ENCODE results near the gene ITPR2.
"Not testable (repeated sequence)": the region's sequence is repeated elsewhere in the genome, so short reads cannot be mapped to it uniquely, and the experiment has no call there.

The ITPR2 gene

DNA sequence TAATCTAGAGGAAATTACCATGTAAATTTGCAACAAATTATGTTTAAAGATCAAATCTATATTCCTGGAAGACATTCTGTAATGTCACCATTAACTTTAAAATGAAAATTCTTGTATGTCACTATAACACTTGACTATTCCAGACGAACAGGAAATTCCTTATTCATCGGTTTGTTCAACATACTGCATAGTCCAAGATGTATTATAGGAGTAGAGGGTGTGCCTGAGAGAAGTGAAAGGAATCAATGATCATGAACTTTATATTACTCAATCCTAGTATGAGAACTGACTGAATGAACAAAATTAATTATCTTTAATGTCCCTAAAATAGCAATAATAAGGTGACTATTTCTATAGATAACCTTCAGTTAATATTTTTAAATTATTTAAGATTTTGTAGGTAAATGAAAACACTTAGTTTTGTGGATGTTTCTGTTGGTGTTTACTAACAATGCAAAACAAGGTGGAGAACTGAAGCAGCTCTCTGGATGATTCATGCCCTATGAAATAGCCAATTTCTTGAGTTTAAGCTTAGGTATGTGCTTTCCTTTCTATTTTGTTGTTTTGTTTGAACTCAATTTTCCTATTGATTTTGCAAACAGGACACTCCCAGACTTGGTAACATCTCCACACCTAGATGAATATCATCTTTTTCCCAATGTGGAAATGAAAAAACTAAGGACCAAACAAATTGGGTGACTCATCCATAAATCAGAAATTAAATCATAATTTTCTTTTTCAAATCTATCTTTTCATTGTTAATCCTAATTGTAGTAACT is 18.2 kb upstream of the ITPR2 start:
- in situ Hi-C loops (cut with MboI; ENCODE audit: low sequenced_read_pairs): no loop called here

GRCh38 chr12:26848156-26848825 is 15.3 kb upstream of the ITPR2 start:
- in situ Hi-C loops (cut with MboI; ENCODE audit: low sequenced_read_pairs): no loop called here

- in situ Hi-C loops (cut with MboI; ENCODE audit: low sequenced_read_pairs): no loop called here
These were observed 14.4 kb upstream of the ITPR2 start for GRCh38 chr12:26847431-26847830.

GRCh38 chr12:26846416-26846815 is 13.4 kb upstream of the ITPR2 start:
- in situ Hi-C loops (cut with MboI; ENCODE audit: low sequenced_read_pairs): no loop called here

GRCh38 chr12:26845984-26846383 is 13.0 kb upstream of the ITPR2 start:
- in situ Hi-C loops (cut with MboI; ENCODE audit: low sequenced_read_pairs): no loop called here

DNA sequence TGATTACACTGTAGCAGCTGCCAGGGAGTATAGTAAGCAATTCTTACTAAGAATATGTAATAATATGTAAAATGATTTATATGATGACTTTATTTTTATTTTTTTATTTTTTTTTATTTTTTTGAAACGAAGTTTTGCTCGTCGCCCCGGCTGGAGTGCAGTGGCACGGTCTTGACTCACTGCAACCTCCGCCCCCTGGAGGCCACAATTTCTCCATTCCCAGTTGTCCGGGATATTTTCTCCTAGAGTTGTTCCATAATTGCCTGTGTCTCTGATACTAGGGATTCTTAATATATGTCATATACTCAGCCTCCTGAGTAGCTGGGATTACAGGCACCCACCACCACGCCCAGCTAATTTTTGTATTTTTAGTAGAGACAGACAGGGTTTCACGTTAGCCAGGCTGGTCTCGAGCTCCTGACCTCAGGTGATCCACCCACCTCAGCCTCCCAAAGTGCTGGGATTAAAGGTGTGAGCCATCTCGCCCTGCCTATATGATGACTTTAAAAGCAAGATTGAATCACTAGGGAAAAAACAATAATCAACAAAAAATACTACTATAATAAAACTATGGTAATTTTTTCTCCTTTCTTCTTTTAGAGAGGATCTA is 12.2 kb upstream of the ITPR2 start:
- in situ Hi-C loops (cut with MboI; ENCODE audit: low sequenced_read_pairs): no loop called here

DNA sequence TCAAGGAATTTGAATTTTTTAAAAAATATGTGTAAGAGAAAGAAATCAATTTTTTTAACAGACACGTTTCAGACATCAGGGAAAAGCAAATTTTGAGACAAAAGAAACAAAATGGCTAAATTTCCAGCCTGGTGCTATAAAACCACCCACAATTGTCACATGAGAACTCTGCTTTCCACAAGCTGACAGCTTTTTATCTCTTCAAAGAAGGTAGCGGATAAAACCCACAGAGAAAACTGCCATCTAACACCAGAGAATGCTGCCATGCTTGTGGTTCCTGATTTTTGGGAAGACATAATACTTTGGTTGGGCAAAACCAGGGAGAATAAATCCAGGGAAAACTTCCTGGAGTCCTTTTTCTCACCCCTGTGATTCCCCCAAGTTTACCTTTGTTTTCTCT is 10.3 kb upstream of the ITPR2 start:
- in situ Hi-C loops (cut with MboI; ENCODE audit: low sequenced_read_pairs): no loop called here

DNA sequence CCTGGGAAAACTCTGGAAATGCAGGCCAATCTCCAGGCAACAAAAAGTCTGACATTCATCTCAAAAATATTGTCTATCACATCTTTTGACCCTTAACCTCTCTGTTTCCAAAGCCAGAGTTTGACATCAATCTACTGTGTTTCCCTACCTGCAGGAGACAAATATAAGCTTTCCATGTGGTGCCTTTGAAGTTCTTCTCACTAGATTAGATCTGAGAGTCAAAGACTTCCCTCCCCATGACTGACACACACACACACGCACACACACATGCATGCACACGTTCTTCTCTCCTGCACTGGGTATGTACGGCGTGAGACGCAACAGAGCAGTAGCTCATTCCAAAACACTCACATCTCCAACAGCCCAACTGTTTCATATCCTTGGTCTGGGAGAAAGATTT is 8.1 kb upstream of the ITPR2 start:
- in situ Hi-C loops (cut with MboI; ENCODE audit: low sequenced_read_pairs): no loop called here

- in situ Hi-C loops (cut with MboI; ENCODE audit: low sequenced_read_pairs): no loop called here
These were observed 6.5 kb upstream of the ITPR2 start for GRCh38 chr12:26839512-26839911.

GRCh38 chr12:26838888-26839416 is 6.0 kb upstream of the ITPR2 start:
- in situ Hi-C loops (cut with MboI; ENCODE audit: low sequenced_read_pairs): no loop called here

DNA sequence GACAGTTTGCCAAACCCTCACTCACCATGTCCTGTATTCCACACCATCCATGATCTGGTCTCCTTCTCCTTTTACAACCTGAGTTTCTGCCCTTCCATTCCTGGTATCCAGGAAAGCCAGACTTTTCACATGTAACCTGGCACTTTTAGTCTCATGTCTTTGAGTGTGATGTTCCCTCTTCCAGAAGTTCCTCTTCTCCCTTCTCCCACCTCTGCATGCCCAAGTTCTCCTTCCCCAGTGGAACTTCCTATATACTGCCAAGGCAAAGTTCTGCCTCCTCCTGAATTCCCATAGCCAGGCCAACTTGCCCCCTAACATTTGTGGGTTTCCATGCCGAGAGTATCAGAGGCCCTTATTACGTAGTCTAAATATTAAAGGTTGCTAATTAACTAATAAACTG is 3.2 kb upstream of the ITPR2 start:
- in situ Hi-C loops (cut with MboI; ENCODE audit: low sequenced_read_pairs): no loop called here

DNA sequence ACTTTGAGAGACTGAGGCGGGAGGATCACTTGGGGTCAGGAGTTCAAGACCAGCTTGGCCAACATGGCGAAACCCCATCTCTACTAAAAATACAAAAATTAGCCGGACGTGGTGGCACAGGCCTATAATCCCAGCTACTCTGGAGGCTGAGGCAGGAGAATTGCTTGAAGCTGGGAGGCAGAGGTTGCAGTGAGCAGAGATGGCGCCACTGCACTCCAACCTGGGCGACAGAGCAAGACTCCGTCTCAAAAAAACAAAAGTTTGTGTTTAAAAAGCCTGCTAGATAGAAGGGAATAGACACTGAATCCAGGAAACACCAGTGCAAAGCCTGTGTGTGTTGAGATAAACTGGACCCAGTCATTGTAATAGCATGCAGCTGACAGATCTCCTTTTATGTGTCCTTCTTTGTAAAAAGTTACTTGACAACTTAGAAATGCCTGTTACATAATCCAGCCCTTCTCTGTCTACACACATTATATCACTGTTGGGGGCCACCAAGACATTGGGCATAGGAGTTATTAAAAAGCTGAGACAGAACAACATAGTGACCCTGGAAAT is 1.6 kb upstream of the ITPR2 start:
- in situ Hi-C loops (cut with MboI; ENCODE audit: low sequenced_read_pairs): not testable (repeated sequence)

DNA sequence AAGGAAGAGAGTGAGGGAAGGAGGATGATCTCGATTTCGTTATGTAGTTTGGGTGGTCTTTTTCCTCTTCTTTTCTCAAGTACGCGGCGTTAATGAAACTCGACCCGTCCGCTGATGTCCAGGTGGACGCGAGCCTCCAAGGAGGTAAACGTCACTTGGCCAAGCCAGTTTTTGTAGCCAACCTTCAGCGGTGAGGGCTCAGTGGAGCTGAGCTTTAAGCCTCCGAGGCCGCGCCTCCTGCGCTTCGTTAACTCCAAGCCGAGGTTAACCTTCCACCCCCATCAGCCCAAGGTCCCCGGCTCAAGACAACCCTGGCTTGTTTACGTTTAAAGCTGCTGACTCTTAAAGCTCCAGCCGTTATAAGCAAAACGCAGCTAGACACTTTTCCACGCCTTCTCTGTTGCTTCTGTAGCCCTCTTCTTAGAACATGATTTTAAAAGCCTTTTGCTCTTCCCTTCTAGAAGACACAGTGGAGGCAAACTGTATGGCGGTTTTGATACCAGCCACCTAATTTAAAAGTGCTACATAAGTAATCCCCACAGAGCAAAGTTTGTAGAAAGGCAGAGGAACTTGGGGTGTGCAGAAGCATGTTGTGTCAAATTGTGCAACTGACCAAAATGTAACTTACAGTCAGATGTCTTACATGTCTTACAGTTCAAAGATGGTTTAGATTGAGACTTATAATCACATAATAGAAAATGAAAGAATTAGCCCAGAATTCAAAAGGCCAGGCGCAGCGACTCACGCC is 923 bp upstream of the ITPR2 start:
- in situ Hi-C loops (cut with MboI; ENCODE audit: low sequenced_read_pairs): no loop called here

DNA sequence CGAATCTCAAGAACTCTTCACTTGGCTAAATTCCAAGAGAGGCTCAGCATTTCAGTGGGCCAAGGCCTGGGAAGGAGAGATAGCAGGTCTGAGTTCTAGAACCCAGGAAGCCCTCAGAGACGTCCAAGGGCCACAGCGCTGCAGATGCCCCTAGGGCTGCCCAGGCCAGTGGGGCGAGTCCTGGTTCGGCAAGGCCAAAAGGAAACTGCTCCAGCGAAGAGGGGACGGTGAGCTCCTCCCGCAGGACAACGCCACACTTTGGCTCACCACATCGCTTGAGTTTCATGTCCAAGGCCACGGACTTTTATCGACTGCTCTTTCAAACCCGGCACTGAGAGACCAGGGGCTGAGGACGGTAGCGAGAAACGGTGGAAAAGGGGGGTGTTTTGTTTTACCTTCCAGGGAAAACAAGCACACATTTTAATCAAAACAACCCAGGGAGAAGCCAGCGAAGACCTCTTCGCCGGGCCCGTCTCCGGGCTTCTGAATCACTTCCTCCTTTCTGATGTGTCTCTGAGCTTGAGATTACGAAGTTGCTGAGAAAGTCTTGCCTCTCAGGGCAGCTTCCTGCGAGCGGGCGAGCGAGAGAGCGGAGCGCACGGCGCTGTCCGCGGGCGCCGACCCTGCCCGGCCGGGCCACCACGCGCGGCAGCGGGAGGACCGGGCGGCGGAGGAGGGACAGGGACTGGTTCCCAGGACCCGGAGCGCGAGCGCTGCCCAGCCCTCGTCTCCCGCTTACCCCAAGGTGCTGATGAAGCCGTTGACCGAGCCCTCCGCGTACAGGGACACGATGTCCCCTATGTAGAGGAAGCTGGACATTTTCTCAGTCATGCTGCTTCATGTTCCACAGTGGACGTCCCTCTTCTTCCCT is 808 bp downstream of the ITPR2 start:
- in situ Hi-C loops (cut with MboI; ENCODE audit: low sequenced_read_pairs): no loop called here

DNA sequence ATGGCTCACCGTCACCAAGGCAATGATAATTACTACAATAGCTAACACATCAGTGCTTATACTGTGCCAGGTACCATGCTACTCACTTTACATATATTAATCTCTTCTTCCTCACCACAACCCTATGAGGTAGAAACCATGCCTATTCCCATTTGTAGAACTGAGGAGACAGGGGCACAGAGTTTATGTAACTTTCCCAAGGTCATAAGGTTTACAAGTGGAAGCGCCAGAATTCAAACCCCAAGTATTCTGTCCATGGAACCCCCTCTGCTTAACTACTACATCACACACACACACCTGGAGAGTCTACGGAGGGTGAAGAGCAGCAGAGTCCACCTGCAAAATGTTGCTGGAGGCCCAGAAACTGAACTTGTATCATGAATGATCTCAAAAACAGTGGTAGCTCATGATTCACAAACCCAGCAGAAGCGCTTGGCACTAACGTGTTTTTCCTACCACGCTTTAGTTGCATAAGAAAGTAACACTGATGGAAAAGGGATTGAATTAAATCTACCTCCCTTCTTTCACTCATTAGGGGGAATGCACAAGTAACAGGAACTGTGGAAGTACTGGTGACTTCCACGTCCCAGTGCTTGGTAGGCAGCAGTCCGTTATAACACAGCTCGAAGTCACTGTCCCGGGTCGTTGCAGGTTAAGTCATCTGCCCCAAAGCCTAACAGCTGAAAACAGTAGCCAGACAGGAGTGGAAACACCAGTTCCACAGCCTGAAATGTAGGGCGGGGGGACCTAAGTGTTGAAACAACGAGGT is 2.0 kb downstream of the ITPR2 start:
- in situ Hi-C loops (cut with MboI; ENCODE audit: low sequenced_read_pairs): no loop called here

DNA sequence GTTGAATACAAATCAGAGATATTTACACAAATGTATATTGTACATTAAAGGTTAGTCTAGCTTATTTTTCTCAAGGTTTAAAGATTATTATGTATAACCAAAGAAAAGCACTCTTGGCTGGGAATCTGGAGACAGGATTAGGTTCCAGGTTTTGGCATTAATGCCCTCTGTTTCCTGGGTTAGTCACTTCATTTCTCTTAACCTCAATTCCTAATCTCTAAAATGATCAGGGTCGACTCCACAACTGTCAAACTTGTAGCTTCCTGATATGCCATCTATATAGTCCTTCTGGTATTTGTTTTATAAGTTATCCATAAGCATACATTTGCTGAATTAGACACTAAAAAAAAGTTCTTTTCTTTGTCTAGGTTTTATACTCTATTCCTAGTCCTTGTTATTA is 2.6 kb downstream of the ITPR2 start:
- in situ Hi-C loops (cut with MboI; ENCODE audit: low sequenced_read_pairs): no loop called here

DNA sequence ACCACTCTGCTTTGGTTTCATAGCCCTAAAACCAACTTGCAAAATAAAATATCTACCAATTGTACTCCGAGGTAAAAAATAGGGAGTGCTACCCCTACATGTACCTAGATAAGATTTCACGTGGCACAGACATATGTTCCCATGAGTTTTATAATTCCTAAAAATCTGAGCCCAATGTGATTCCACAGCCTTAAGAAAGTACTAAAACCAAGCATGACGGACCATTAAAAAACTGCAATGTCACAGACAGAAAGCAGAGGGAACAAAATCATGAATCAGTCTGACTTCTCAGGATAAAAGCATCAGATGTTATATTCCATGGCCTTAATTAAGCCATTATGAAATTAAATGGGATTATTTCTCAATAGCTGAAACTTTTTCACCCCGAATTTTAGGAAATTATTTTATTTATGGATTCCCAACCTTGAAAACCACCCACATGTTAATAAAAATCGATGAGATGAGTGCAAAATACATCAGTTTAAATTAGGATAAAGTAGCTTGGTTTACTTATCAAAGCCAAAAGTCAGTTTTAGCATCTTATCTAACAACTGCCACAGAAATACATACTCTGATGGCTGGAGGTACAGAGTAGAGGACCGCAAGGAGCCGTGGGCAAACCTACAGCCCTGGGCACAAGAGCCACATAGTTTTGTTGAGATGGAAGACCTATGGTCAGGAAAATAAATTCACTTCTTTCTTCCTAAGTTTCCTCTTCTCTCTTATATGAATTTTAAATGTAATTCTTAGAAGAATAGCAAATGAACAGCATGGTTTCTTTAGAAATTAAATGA is 4.5 kb downstream of the ITPR2 start:
- in situ Hi-C loops (cut with MboI; ENCODE audit: low sequenced_read_pairs): no loop called here

- in situ Hi-C loops (cut with MboI; ENCODE audit: low sequenced_read_pairs): no loop called here
These were observed 6.6 kb downstream of the ITPR2 start for GRCh38 chr12:26826437-26826836.
